ENCODE measurements around the gene EPRS1.
"Not testable (repeated sequence)": the region's sequence is repeated elsewhere in the genome, so short reads cannot be mapped to it uniquely, and the experiment has no call there.

EPRS1 gene

DNA sequence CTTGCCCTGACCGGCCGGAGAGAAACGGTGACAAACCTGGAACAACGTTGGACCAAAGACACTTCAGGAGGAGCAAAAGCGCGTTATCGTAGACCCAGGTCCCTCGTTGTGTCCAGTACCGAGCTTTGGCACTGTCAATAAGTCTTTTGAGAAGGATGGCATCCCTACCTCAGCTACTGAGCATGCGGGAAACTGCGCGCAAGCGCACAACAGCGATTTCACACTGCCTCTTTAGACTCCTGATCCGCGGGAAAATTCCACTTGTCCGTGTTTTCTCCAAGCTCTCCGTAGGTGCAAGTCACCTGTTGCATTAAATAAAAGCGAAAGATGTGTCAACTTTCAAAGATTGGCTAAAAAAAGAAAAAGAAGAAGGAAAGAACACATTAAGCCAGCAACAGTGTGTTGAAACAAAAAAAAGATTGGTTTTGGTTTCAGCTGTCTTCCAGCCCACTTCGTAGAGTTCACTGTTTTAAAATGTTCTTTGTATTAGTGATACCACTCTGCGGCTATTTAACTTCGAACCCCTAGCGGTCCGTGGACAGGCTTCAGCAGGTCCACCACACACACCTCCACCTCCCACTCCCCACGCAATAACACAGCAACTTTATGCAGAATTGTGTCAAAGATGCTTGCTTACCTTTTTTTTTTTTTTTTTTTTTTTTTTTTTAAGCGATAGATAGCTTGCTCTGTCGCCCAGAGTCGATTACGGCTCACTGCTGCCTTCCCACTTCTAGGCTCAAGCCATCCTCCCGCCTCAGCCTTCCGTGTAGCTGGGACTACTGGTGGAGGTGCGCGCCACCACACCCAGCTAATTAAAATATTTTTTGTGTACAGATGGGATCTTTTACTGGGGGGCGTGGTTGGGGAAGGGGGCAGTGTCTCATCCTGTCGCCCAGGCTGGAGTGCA lies 43.6 kb upstream of the EPRS1 start, which contains the start of gene BPNT1:
Gene BPNT1 (minus strand): TSS at position 139 of the 907 bp plus-strand sequence. CDS start 9,942 bp downstream, outside the sequence.
- TF ChIP-seq, protein P1, sequence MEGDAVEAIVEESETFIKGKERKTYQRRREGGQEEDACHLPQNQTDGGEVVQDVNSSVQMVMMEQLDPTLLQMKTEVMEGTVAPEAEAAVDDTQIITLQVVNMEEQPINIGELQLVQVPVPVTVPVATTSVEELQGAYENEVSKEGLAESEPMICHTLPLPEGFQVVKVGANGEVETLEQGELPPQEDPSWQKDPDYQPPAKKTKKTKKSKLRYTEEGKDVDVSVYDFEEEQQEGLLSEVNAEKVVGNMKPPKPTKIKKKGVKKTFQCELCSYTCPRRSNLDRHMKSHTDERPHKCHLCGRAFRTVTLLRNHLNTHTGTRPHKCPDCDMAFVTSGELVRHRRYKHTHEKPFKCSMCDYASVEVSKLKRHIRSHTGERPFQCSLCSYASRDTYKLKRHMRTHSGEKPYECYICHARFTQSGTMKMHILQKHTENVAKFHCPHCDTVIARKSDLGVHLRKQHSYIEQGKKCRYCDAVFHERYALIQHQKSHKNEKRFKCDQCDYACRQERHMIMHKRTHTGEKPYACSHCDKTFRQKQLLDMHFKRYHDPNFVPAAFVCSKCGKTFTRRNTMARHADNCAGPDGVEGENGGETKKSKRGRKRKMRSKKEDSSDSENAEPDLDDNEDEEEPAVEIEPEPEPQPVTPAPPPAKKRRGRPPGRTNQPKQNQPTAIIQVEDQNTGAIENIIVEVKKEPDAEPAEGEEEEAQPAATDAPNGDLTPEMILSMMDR (IDR thresholded peaks at IDR 0.05; ENCODE audit: unreplicated experiment in 3 of 3): no peak
- peaks cover 5% of the 10 kb centered on the region for H3K4me1 Mint-ChIP-seq
- no peaks in the 10 kb centered on the region for H3K27me3 Mint-ChIP-seq (ENCODE audit: low read depth)
- H3K36me3 Mint-ChIP-seq (ENCODE audit: low read depth): peaks cover 5% of the 10 kb centered on the region
- peak within 1 kb of the TSS; percentile 62 to 85 (median 84) for H3K27ac Mint-ChIP-seq
- H3K9me3 Mint-ChIP-seq: no peaks in the 10 kb centered on the region
- H3K4me3 Mint-ChIP-seq: peak within 1 kb of the TSS; percentile 91 to 94 (median 94)

DNA sequence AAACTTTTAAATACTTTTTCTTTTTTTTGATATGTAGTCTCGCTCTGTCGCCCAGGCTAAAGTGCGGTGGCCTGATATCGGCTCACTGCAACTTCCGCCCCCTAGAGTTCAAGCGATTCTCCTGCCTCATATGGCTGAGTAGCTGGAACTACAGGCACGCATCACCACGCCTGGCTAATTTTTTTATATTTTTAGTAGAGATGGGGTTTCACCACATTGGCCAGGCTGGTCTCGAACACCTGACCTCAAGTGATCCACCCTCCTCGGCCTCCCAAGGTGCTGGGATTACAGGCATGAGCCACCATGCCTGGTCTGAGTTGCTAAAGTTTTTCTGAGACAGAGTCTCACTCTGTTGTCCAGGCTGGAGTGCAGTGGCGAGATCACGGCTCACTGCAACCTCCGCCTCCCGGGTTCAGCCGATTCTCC lies 40.0 kb upstream of the EPRS1 start:
- not testable (repeated sequence) for H3K27me3 Mint-ChIP-seq (ENCODE audit: low read depth); H3K4me1 Mint-ChIP-seq; H3K9me3 Mint-ChIP-seq; H3K27ac Mint-ChIP-seq
- H3K4me3 Mint-ChIP-seq: peak overlapping the region in 1 of 3 experiments; percentile 59
- peaks cover 29% of the 10 kb centered on the region for H3K36me3 Mint-ChIP-seq (ENCODE audit: low read depth)

DNA sequence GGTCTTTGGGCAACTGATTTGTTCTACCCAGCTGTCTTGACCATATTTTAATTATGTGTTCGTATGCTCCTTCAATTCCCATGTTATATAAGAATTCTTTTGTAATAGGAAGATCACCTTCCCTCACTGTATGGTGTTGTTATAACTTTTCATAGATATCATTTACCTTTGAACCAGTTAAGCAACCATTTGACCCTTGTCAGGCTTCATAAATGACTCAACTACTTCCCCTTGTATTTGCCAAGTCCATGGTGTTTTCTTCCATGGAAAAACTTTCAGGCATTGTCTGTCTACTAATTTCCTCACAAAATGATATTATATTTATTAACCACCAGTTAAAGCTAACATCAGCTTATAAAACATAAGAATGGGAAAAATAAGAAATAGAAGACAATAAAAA lies 38.2 kb upstream of the EPRS1 start:
- no peak overlapping the region for H3K4me3 Mint-ChIP-seq
- TF ChIP-seq, protein P1 (IDR thresholded peaks at IDR 0.05; ENCODE audit: unreplicated experiment in 3 of 3): no peak
- peaks cover 43% of the 10 kb centered on the region for H3K36me3 Mint-ChIP-seq (ENCODE audit: low read depth)
- no peak overlapping the region for H3K27ac Mint-ChIP-seq
- no peaks in the 10 kb centered on the region for H3K9me3 Mint-ChIP-seq
- H3K27me3 Mint-ChIP-seq (ENCODE audit: low read depth): no peaks in the 10 kb centered on the region
- peaks cover 1% of the 10 kb centered on the region for H3K4me1 Mint-ChIP-seq

DNA sequence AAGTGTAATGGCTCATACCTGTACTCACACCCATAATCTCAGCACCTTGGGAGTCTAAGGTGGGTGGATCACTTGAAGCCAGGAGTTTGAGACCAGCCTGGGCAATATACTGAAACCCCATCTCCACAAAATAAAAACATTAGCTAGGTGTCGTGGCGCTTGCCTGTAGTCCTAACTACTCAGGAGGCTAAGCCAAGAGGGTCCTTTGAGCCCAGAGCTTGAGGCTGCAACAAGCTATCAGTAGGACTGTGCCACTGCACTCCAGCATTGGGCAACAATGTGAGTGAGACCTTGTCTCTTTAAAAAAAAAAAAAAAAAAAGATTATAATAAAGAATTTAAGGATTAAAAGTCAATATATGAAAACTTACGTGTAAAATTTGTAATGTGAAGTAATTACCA lies 31.6 kb upstream of the EPRS1 start:
- no peaks in the 10 kb centered on the region for H3K27me3 Mint-ChIP-seq (ENCODE audit: low read depth)
- H3K27ac Mint-ChIP-seq: no peak overlapping the region
- no peak overlapping the region for H3K4me3 Mint-ChIP-seq
- no peaks in the 10 kb centered on the region for H3K4me1 Mint-ChIP-seq
- H3K36me3 Mint-ChIP-seq (ENCODE audit: low read depth): peaks cover 52% of the 10 kb centered on the region
- TF ChIP-seq, protein P1 (IDR thresholded peaks at IDR 0.05; ENCODE audit: unreplicated experiment in 3 of 3): no peak
- H3K9me3 Mint-ChIP-seq: no peaks in the 10 kb centered on the region

DNA sequence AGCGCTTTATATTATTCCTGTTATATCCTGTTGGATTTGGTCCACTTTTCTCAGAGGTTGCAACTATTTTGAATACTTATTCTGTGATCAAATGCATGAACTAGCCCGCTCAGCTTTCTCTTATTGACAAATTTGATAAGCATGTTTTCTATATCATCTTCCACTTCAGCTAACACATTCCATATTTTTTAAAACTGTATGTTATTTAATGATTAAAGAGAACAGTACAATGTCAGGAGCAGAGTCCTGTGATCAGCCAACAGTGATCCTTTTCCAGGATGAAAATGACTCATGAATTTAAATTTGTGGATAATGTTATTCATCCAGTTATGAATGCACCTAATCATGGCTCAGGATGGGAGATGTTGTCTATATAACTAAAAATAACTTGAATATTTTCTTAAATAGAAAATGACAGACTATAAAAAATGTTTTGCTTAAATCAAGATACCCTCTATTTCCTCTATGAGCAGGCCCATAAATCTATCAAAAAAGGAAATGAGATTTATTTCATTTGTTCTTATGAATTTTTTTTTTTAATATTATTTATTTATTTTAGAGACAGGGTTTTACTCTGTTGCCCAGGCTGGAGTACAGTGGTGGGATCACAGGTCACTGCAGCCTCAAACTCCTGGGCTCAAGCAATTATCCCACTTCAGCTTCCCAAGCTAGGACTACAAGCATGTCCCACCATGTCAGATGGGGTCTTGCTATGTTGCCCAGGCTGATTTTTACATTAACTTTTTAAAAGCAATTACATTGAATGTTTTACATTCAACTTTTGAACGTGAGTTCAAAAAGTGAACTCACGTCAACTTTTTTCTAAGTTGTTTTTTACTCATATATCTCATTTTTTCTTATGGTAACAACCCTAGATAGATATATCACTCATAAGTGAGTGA lies 30.8 kb upstream of the EPRS1 start:
- H3K27ac Mint-ChIP-seq: no peak overlapping the region
- H3K9me3 Mint-ChIP-seq: no peaks in the 10 kb centered on the region
- no peak overlapping the region for H3K4me3 Mint-ChIP-seq
- no peaks in the 10 kb centered on the region for H3K4me1 Mint-ChIP-seq
- TF ChIP-seq, protein P1 (IDR thresholded peaks at IDR 0.05; ENCODE audit: unreplicated experiment in 3 of 3): no peak
- peaks cover 55% of the 10 kb centered on the region for H3K36me3 Mint-ChIP-seq (ENCODE audit: low read depth)
- no peaks in the 10 kb centered on the region for H3K27me3 Mint-ChIP-seq (ENCODE audit: low read depth)
